Tibial nerve (tissue), 4 donors: ENCODE results near the gene ELOVL6.

ENCODE experiments used
- CTCF ChIP-seq, 5 experiments: fragments of 200-600 bp in 3 of 5; fragments of 450-650 bp in 2 of 5; sonication (generic) in 3 of 5; IDR thresholded peaks; one replicate each; pipeline ENCODE4 v1.5.1; 2016 to 2019; ENCODE audit warnings: antibody characterized with exemption in 5 of 5, mild to moderate bottlenecking in 3 of 5, moderate library complexity in 2 of 5
- EP300 ChIP-seq, 2 donors: sonication (generic); formaldehyde crosslinking; IDR thresholded peaks; one replicate each; pipeline ENCODE4 v1.6.1; 2017; ENCODE audit warnings: antibody characterized with exemption in 2 of 2, mild to moderate bottlenecking in 1 of 2
- POLR2A ChIP-seq, 2 donors: fragments of 450-650 bp; IDR thresholded peaks; one replicate each; pipeline ENCODE4 v1.6.1; 2017; ENCODE audit warnings: antibody characterized with exemption in 2 of 2, mild to moderate bottlenecking in 2 of 2, moderate library complexity in 2 of 2

- TF ChIP-seq CTCF (IDR thresholded peaks at IDR 0.05) (no peak), POLR2A (IDR thresholded peaks at IDR 0.05) (no peak), EP300 (IDR thresholded peaks at IDR 0.05) (no peak)
These were observed 114.3 kb downstream of the ELOVL6 start for GRCh38 chr4:110084154-110084553.
